CD4-positive, alpha-beta T cell (primary cell): Measurements from ENCODE around the gene POU4F1. TPM values are rescaled to one million over a fixed set of nuclear protein-coding genes. Genes with fewer than 3 reads are reported as not detected.
A peak's percentile ranks its signal among the peaks of the same experiment; 100 is the strongest.

Experiments used
- ATAC-seq: fragments of 200-7000 bp; cut with Tn5 transposase; one replicate; pipeline ENCODE4 v1.10.0; 2022; ENCODE audit warnings: mild to moderate bottlenecking; ENCODE audit not compliant: poor library complexity
- CTCF ChIA-PET: fragments of 350-600 bp; sonication (Branson Sonifier 250); formaldehyde crosslinking; loops from one replicate; lab custom pipeline; 2021; ENCODE audit warnings: antibody characterized with exemption, inconsistent platforms; lab: Charles Lee
- POLR2A ChIA-PET: fragments of 350-600 bp; sonication (Branson Sonifier 250); formaldehyde crosslinking; loops from one replicate; lab custom pipeline; 2021; ENCODE audit warnings: antibody characterized with exemption, inconsistent platforms; lab: Charles Lee
- DNase-seq, 14 experiments: peaks; one replicate each; pipeline ENCODE4 v3.0.0-alpha.2; 2013 to 2020; ENCODE audit warnings: mixed read lengths in 2 of 14
- H3K27ac ChIP-seq, 2 donors: one replicate each; pipeline versions ENCODE4 v1.5.1 to v1.7.0; 2013; ENCODE audit warnings: low read length in 2 of 2, low read depth in 1 of 2, mild to moderate bottlenecking in 1 of 2
- H3K27me3 ChIP-seq, 2 experiments: 1 replicate in 1 of 2; 2 replicates in 1 of 2; pipeline versions ENCODE4 v1.6.1 to v1.7.0; 2013; ENCODE audit warnings: low read length in 2 of 2, control low read depth in 1 of 2, mild to moderate bottlenecking in 1 of 2, moderate library complexity in 1 of 2; ENCODE audit not compliant: insufficient read depth in 2 of 2, control insufficient read depth in 1 of 2
- H3K36me3 ChIP-seq: one replicate; pipeline ENCODE4 v1.6.1; 2013; ENCODE audit warnings: low read length, control low read depth; ENCODE audit not compliant: insufficient read depth
- H3K4me1 ChIP-seq: one replicate; pipeline ENCODE4 v1.6.1; 2013; ENCODE audit warnings: low read length, control low read depth; ENCODE audit not compliant: insufficient read depth
- H3K4me3 ChIP-seq: one replicate; pipeline ENCODE4 v1.5.1; 2013; ENCODE audit warnings: mild to moderate bottlenecking, low read length, moderate library complexity
- H3K9me3 ChIP-seq, 2 experiments: 1 replicate in 1 of 2; 2 replicates in 1 of 2; pipeline versions ENCODE4 v1.6.1 to v1.7.0; 2013; ENCODE audit warnings: low read length in 2 of 2, mild to moderate bottlenecking in 2 of 2, control low read depth in 1 of 2, moderate library complexity in 1 of 2; ENCODE audit not compliant: control insufficient read depth in 1 of 2, insufficient read depth in 1 of 2
- H3K27ac Mint-ChIP-seq: one replicate; pipeline ENCODE4 v1.8.0; 2020; ENCODE audit warnings: mixed read lengths
- H3K27me3 Mint-ChIP-seq: one replicate; pipeline ENCODE4 v1.8.0; 2021; ENCODE audit warnings: mixed read lengths
- H3K36me3 Mint-ChIP-seq: one replicate; pipeline ENCODE4 v1.8.0; 2021; ENCODE audit warnings: low read depth, mixed read lengths
- H3K4me1 Mint-ChIP-seq: one replicate; pipeline ENCODE4 v1.8.0; 2021; ENCODE audit warnings: low read depth, mixed read lengths
- H3K4me3 Mint-ChIP-seq: one replicate; pipeline ENCODE4 v1.8.0; 2020; ENCODE audit warnings: mild to moderate bottlenecking, mixed read lengths
- H3K9me3 Mint-ChIP-seq: one replicate; pipeline ENCODE4 v1.8.0; 2020; ENCODE audit warnings: mixed read lengths
- CTCF ChIP-seq: fragments of 200-600 bp; IDR thresholded peaks from one replicate; pipeline ENCODE4 v1.8.0; 2022; ENCODE audit warnings: antibody characterized with exemption, mild to moderate bottlenecking
- intact Hi-C, 2 experiments: fragments of 100-400 bp; cut with DNase I in 1 of 2; cut with micrococcal nuclease in 1 of 2; formaldehyde crosslinking; loops; one replicate each; pipeline versions ENCODE4 v1.15.1 to v1.9.0; 2023 to 2025; cut with DNase I, micrococcal nuclease
- total RNA-seq, 174 experiments: library from RNA in 2 of 174; stranded (reverse) in 2 of 174; gene quantifications; one replicate each; pipeline ENCODE4 v1.2.3 and lab custom pipeline; 2021 to 2026

The POU4F1 gene
- total RNA-seq, 2 experiments from 2014 or later: 0.11 to 0.14 TPM

DNA sequence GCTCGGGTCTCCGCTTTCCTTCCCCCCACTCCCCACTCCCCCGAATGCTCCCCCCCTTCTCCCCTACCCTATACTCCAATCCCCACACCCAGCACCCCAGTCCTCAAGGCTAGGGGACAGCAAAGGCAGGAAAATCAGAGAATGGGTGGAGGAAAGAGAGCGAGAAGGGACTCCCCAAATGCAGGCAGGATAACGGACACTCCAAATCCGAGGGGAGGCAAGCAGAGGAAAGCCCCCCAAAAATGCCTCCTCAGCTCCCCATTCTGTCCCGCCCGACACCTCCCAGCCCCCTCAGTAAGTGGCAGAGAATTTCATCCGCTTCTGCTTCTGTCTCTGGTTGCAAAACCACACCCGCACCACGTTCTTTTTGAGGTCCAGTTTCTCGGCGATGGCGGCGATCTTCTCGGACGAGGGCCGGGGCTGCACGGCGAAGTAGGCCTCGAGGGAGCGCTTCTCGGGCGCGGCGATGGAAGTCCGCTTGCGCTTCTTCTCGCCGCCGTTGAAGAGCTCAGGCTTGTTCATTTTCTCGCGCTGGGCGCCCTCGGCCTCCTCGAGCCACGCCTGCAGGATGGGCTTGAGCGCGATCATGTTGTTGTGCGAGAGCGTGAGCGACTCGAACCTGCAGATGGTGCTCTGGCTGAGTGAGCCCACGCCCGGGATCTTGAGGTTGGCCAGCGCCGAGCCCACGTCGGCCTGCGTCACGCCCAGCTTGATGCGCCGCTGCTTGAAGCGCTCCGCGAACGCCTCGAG lies 2.1 kb downstream of the POU4F1 start:
- Histone ChIP-seq H3K4me1 (peaks cover 40% of the 10 kb centered on the region), H3K27ac (no peak overlapping the region), H3K27me3 (peaks cover 80 to 95% of the 10 kb centered on the region in 2 experiments), H3K9me3 (peaks cover 22 to 33% of the 10 kb centered on the region in 2 experiments), H3K36me3 (no peaks in the 10 kb centered on the region), H3K4me3 (peak overlapping the region; percentile 37)
- TF ChIP-seq CTCF: no peak
- Mint-ChIP-seq H3K9me3 (peaks cover 7% of the 10 kb centered on the region), H3K4me1 (peaks cover 42% of the 10 kb centered on the region), H3K27me3 (peaks cover 92% of the 10 kb centered on the region), H3K36me3 (peaks cover 16% of the 10 kb centered on the region), H3K4me3 (peak overlapping the region; percentile 63), H3K27ac (peak overlapping the region; percentile 27)
- ChIA-PET POLR2A (interaction anchor here (1.3 kb wide), 1 partner anchor 16 kb away, joined by 3 read pairs; no protein-coding TSS in a partner anchor), CTCF (no interaction called here)
- DNase-seq (peak in 3 of 14 experiments; percentile 34 to 53 (median 51)), ATAC-seq (no peak)
- intact Hi-C loops: no loop called here

- Mint-ChIP-seq H3K9me3 (peaks cover 7% of the 10 kb centered on the region), H3K27me3 (peaks cover 90% of the 10 kb centered on the region), H3K36me3 (peaks cover 16% of the 10 kb centered on the region), H3K4me1 (peaks cover 42% of the 10 kb centered on the region), H3K27ac (no peak overlapping the region), H3K4me3 (no peak overlapping the region)
- ChIA-PET POLR2A (no interaction called here), CTCF (no interaction called here)
- Histone ChIP-seq H3K9me3 (peaks cover 29 to 35% of the 10 kb centered on the region in 2 experiments), H3K4me1 (peaks cover 43% of the 10 kb centered on the region), H3K27me3 (peaks cover 80 to 95% of the 10 kb centered on the region in 2 experiments), H3K27ac (no peak overlapping the region), H3K36me3 (no peaks in the 10 kb centered on the region), H3K4me3 (no peak overlapping the region)
- intact Hi-C loops: no loop called here
- ATAC-seq: no peak
- peak in 1 of 14 experiments; percentile 1 for DNase-seq
- TF ChIP-seq CTCF: no peak
Measured at GRCh38 chr13:78600280-78600883, 3.0 kb downstream of the POU4F1 start.

GRCh38 chr13:78599645-78600279 lies 3.6 kb downstream of the POU4F1 start:
- peak in 1 of 14 experiments; percentile 19 for DNase-seq
- Mint-ChIP-seq H3K9me3 (peaks cover 7% of the 10 kb centered on the region), H3K36me3 (peaks cover 16% of the 10 kb centered on the region), H3K4me1 (peaks cover 42% of the 10 kb centered on the region), H3K27me3 (peaks cover 90% of the 10 kb centered on the region), H3K4me3 (no peak overlapping the region), H3K27ac (no peak overlapping the region)
- H3K36me3 ChIP-seq: no peaks in the 10 kb centered on the region
- peaks cover 80 to 95% of the 10 kb centered on the region in 2 experiments for H3K27me3 ChIP-seq
- H3K4me3 ChIP-seq: no peak overlapping the region
- intact Hi-C loops: no loop called here
- ChIA-PET POLR2A (no interaction called here), CTCF (no interaction called here)
- H3K4me1 ChIP-seq: peaks cover 39% of the 10 kb centered on the region
- no peak overlapping the region for H3K27ac ChIP-seq
- TF ChIP-seq CTCF: no peak
- ATAC-seq: no peak
- H3K9me3 ChIP-seq: peaks cover 29 to 41% of the 10 kb centered on the region in 2 experiments
